Activated naive CD8-positive, alpha-beta T cell (primary cell): ENCODE measurements around the gene PTPN1.
"Not testable (repeated sequence)": the region's sequence is repeated elsewhere in the genome, so short reads cannot be mapped to it uniquely, and the experiment has no call there.

Experiments
- H3K27ac Mint-ChIP-seq: one replicate; pipeline ENCODE4 v1.8.0; 2021; ENCODE audit warnings: mixed read lengths
- H3K27me3 Mint-ChIP-seq: one replicate; pipeline ENCODE4 v1.8.0; 2021; ENCODE audit warnings: mixed read lengths
- H3K36me3 Mint-ChIP-seq: one replicate; pipeline ENCODE4 v1.8.0; 2021; ENCODE audit warnings: mixed read lengths
- H3K4me1 Mint-ChIP-seq: one replicate; pipeline ENCODE4 v1.8.0; 2021; ENCODE audit warnings: low read depth, mixed read lengths
- H3K4me3 Mint-ChIP-seq: one replicate; pipeline ENCODE4 v1.8.0; 2021; ENCODE audit warnings: mild to moderate bottlenecking, mixed read lengths
- H3K9me3 Mint-ChIP-seq: one replicate; pipeline ENCODE4 v1.8.0; 2021; ENCODE audit warnings: low read depth, mixed read lengths

Gene PTPN1

GRCh38 chr20:50527068-50527605 is 17.0 kb downstream of the PTPN1 start:
- no peaks in the 10 kb centered on the region for H3K27me3 Mint-ChIP-seq
- no peak overlapping the region for H3K4me3 Mint-ChIP-seq

GRCh38 chr20:50528129-50528528 is 17.9 kb downstream of the PTPN1 start:
- no peaks in the 10 kb centered on the region for H3K27me3 Mint-ChIP-seq
- no peak overlapping the region for H3K4me3 Mint-ChIP-seq
- no peak overlapping the region for H3K27ac Mint-ChIP-seq

More at GRCh38 chr20:50527068-50527605, 17.0 kb downstream of the PTPN1 start:
- Mint-ChIP-seq H3K36me3 (peaks cover 9% of the 10 kb centered on the region), H3K9me3 (no peaks in the 10 kb centered on the region), H3K27ac (no peak overlapping the region), H3K4me1 (peaks cover 41% of the 10 kb centered on the region)

GRCh38 chr20:50528804-50529351 is 18.7 kb downstream of the PTPN1 start:
- Mint-ChIP-seq H3K4me1 (peaks cover 41% of the 10 kb centered on the region), H3K4me3 (peak overlapping the region; percentile 4), H3K27ac (no peak overlapping the region), H3K36me3 (peaks cover 6% of the 10 kb centered on the region), H3K9me3 (no peaks in the 10 kb centered on the region), H3K27me3 (no peaks in the 10 kb centered on the region)

More at GRCh38 chr20:50528129-50528528, 17.9 kb downstream of the PTPN1 start:
- Mint-ChIP-seq H3K4me1 (peaks cover 42% of the 10 kb centered on the region), H3K9me3 (no peaks in the 10 kb centered on the region), H3K36me3 (peaks cover 9% of the 10 kb centered on the region)

GRCh38 chr20:50532221-50532620 is 22.0 kb downstream of the PTPN1 start:
- Mint-ChIP-seq H3K9me3 (no peaks in the 10 kb centered on the region), H3K4me1 (peaks cover 62% of the 10 kb centered on the region), H3K27ac (peak overlapping the region; percentile 54), H3K27me3 (no peaks in the 10 kb centered on the region), H3K36me3 (peaks cover 6% of the 10 kb centered on the region), H3K4me3 (no peak overlapping the region)

GRCh38 chr20:50533061-50533460 is 22.9 kb downstream of the PTPN1 start:
- Mint-ChIP-seq H3K27ac (no peak overlapping the region), H3K4me1 (peaks cover 71% of the 10 kb centered on the region), H3K9me3 (no peaks in the 10 kb centered on the region), H3K4me3 (no peak overlapping the region), H3K36me3 (peaks cover 11% of the 10 kb centered on the region), H3K27me3 (no peaks in the 10 kb centered on the region)

GRCh38 chr20:50533464-50533863 is 23.3 kb downstream of the PTPN1 start:
- no peak overlapping the region for H3K4me3 Mint-ChIP-seq
- no peaks in the 10 kb centered on the region for H3K27me3 Mint-ChIP-seq
- peaks cover 11% of the 10 kb centered on the region for H3K36me3 Mint-ChIP-seq
- peaks cover 75% of the 10 kb centered on the region for H3K4me1 Mint-ChIP-seq
- H3K27ac Mint-ChIP-seq, result no peak overlapping the region
- H3K9me3 Mint-ChIP-seq, result no peaks in the 10 kb centered on the region

GRCh38 chr20:50534567-50534966 is 24.4 kb downstream of the PTPN1 start:
- peaks cover 73% of the 10 kb centered on the region for H3K4me1 Mint-ChIP-seq
- no peak overlapping the region for H3K27ac Mint-ChIP-seq
- H3K36me3 Mint-ChIP-seq, result peaks cover 9% of the 10 kb centered on the region

GRCh38 chr20:50535162-50535561 is 25.0 kb downstream of the PTPN1 start:
- no peaks in the 10 kb centered on the region for H3K9me3 Mint-ChIP-seq
- no peaks in the 10 kb centered on the region for H3K27me3 Mint-ChIP-seq
- H3K27ac Mint-ChIP-seq, result peak overlapping the region; percentile 78
- no peak overlapping the region for H3K4me3 Mint-ChIP-seq
- peaks cover 9% of the 10 kb centered on the region for H3K36me3 Mint-ChIP-seq
- H3K4me1 Mint-ChIP-seq, result peaks cover 75% of the 10 kb centered on the region

More at GRCh38 chr20:50534567-50534966, 24.4 kb downstream of the PTPN1 start:
- no peaks in the 10 kb centered on the region for H3K27me3 Mint-ChIP-seq
- H3K4me3 Mint-ChIP-seq, result no peak overlapping the region
- H3K9me3 Mint-ChIP-seq, result no peaks in the 10 kb centered on the region

- Mint-ChIP-seq H3K27ac (no peak overlapping the region), H3K4me1 (peaks cover 83% of the 10 kb centered on the region), H3K4me3 (no peak overlapping the region), H3K36me3 (peaks cover 9% of the 10 kb centered on the region), H3K27me3 (no peaks in the 10 kb centered on the region), H3K9me3 (no peaks in the 10 kb centered on the region)
These were observed 26.1 kb downstream of the PTPN1 start for GRCh38 chr20:50536333-50536732.

GRCh38 chr20:50537546-50538201 is 27.5 kb downstream of the PTPN1 start:
- H3K27me3 Mint-ChIP-seq, result no peaks in the 10 kb centered on the region
- H3K36me3 Mint-ChIP-seq, result peaks cover 9% of the 10 kb centered on the region
- peaks cover 84% of the 10 kb centered on the region for H3K4me1 Mint-ChIP-seq
- no peaks in the 10 kb centered on the region for H3K9me3 Mint-ChIP-seq
- H3K4me3 Mint-ChIP-seq, result peak overlapping the region; percentile 25
- peak overlapping the region; percentile 22 for H3K27ac Mint-ChIP-seq

- Mint-ChIP-seq H3K36me3 (peaks cover 9% of the 10 kb centered on the region), H3K27me3 (no peaks in the 10 kb centered on the region), H3K9me3 (no peaks in the 10 kb centered on the region), H3K27ac (peak overlapping the region; percentile 28), H3K4me1 (peaks cover 84% of the 10 kb centered on the region), H3K4me3 (no peak overlapping the region)
These were observed 28.1 kb downstream of the PTPN1 start for GRCh38 chr20:50538276-50538675.

- H3K4me1 Mint-ChIP-seq, result peaks cover 77% of the 10 kb centered on the region
- H3K27me3 Mint-ChIP-seq, H3K27ac Mint-ChIP-seq, H3K4me3 Mint-ChIP-seq, H3K9me3 Mint-ChIP-seq: not testable (repeated sequence)
- H3K36me3 Mint-ChIP-seq, result peaks cover 12% of the 10 kb centered on the region
These were observed 29.6 kb downstream of the PTPN1 start for GRCh38 chr20:50539798-50540197.

GRCh38 chr20:50540620-50541605 is 30.7 kb downstream of the PTPN1 start:
- Mint-ChIP-seq H3K27me3 (no peaks in the 10 kb centered on the region), H3K4me3 (no peak overlapping the region), H3K4me1 (peaks cover 76% of the 10 kb centered on the region), H3K9me3 (no peaks in the 10 kb centered on the region), H3K27ac (peak overlapping the region; percentile 5), H3K36me3 (peaks cover 10% of the 10 kb centered on the region)

GRCh38 chr20:50541606-50542041 is 31.4 kb downstream of the PTPN1 start:
- no peak overlapping the region for H3K4me3 Mint-ChIP-seq
- H3K9me3 Mint-ChIP-seq, result no peaks in the 10 kb centered on the region
- H3K27me3 Mint-ChIP-seq, result no peaks in the 10 kb centered on the region
- peaks cover 78% of the 10 kb centered on the region for H3K4me1 Mint-ChIP-seq
- H3K36me3 Mint-ChIP-seq, result peaks cover 11% of the 10 kb centered on the region
- H3K27ac Mint-ChIP-seq, result peak overlapping the region; percentile 5

GRCh38 chr20:50543326-50543725 is 33.1 kb downstream of the PTPN1 start:
- H3K27me3 Mint-ChIP-seq, result no peaks in the 10 kb centered on the region
- H3K4me3 Mint-ChIP-seq, result no peak overlapping the region
- H3K9me3 Mint-ChIP-seq, result no peaks in the 10 kb centered on the region
- H3K4me1 Mint-ChIP-seq, result peaks cover 73% of the 10 kb centered on the region
- peaks cover 6% of the 10 kb centered on the region for H3K36me3 Mint-ChIP-seq
- H3K27ac Mint-ChIP-seq, result peak overlapping the region; percentile 86
